Measurements from ENCODE around the gene CYTH3. TPM values are rescaled to one million over a fixed set of nuclear protein-coding genes. Genes with fewer than 3 reads are reported as not detected.

CYTH3 gene
- total and polyA plus RNA-seq, 9 of the 15 experiments (the other 6 are each of a cell fraction or from before 2014, with no cell fraction given): 0.25 to 15.2 (median 11.4) TPM

- Histone ChIP-seq H3K4me2 (ENCODE audit: insufficient read depth, low read length) (no peak overlapping the region), H2AFZ (ENCODE audit: low read depth, low read length) (no peak overlapping the region), H3K36me3 (ENCODE audit: control insufficient read depth, insufficient read depth, low read length) (no peaks in the 10 kb centered on the region), H4K20me1 (replicated peaks; ENCODE audit: control insufficient read depth, insufficient read depth, low read length) (no peaks in the 10 kb centered on the region; the same call in 1 of the 2 replicates), H3K9me3 (replicated peaks; ENCODE audit: control insufficient read depth, insufficient read depth, low read depth, low read length) (no peaks in the 10 kb centered on the region), H3K27me3 (ENCODE audit: control insufficient read depth in 2 of 2, insufficient read depth in 2 of 2, low read length in 2 of 2) (no peaks in the 10 kb centered on the region), H3K9ac (ENCODE audit: insufficient read depth in 1 of 2, low read depth in 2 of 2, low read length in 2 of 2) (no peak overlapping the region), H3K4me3 (no peak overlapping the region), H3K4me1 (replicated peaks in 1 of 2; ENCODE audit: control insufficient read depth in 2 of 2, insufficient read depth in 2 of 2, low read length in 2 of 2) (peaks cover 4 to 11% of the 10 kb centered on the region in 2 experiments; a peak in 3 of 5 replicates), H3K9me1 (ENCODE audit: control insufficient read depth, insufficient read depth, low read length) (no peaks in the 10 kb centered on the region), H3K27ac (ENCODE audit: extremely low read depth, low read depth, low read length) (no peak overlapping the region), H3K79me2 (ENCODE audit: control insufficient read depth, insufficient read depth, low read length) (peaks cover 31% of the 10 kb centered on the region)
- in situ Hi-C loops (cut with MboI): no loop called here
- intact Hi-C loops (cut with micrococcal nuclease): no loop called here
- FAIRE-seq: no peak
- ChIA-PET POLR2A (no interaction called here), CTCF (ENCODE audit: low intra/inter-chr PET ratio) (no interaction called here)
- no peak for DNase-seq (ENCODE audit: extremely low read depth in 1 of 4, low spot score in 3 of 4)
- WGBS (ENCODE audit: insufficient coverage, low coverage, missing lambda C conversion rate): 47% methylated on average over 4 of the region's 4 CpGs
- no peak for ATAC-seq
- no TSS peak for BruUV-seq (replicated peaks)
- TF ChIP-seq NFXL1 (CRISPR knock-in tag; IDR thresholded peaks at IDR 0.05) (no peak), ATF7 (IDR thresholded peaks at IDR 0.05) (no peak), CEBPG (CRISPR knock-in tag; IDR thresholded peaks at IDR 0.05) (no peak), CEBPG (tag; conservative IDR thresholded peaks at IDR 0.05 in 1 of 2, IDR thresholded peaks at IDR 0.05 in 1 of 2) (no peak), ZNF12 (CRISPR knock-in tag; IDR thresholded peaks at IDR 0.05) (no peak), PCBP2 (IDR thresholded peaks at IDR 0.05; ENCODE audit: low read depth, low read length, poor library complexity, severe bottlenecking) (no peak), ZKSCAN1 (IDR thresholded peaks at IDR 0.05; ENCODE audit: low read depth, low read length) (no peak), DLX4 (CRISPR knock-in tag; IDR thresholded peaks at IDR 0.05) (no peak), ZNF121 (CRISPR knock-in tag; conservative IDR thresholded peaks at IDR 0.05) (no peak), ELF4 (CRISPR knock-in tag; IDR thresholded peaks at IDR 0.05) (no peak), NCOA4 (IDR thresholded peaks at IDR 0.05; ENCODE audit: partially characterized antibody) (no peak), ZFP36 (IDR thresholded peaks at IDR 0.05; ENCODE audit: low read depth, low read length, partially characterized antibody) (no peak), NR2F6 (CRISPR knock-in tag; IDR thresholded peaks at IDR 0.05) (no peak), ILK (tag; IDR thresholded peaks at IDR 0.05; ENCODE audit: borderline replicate concordance, low read depth) (no peak), POLR2G (IDR thresholded peaks at IDR 0.05; ENCODE audit: low read depth, low read length) (no peak), ZNF398 (CRISPR knock-in tag; IDR thresholded peaks at IDR 0.05) (no peak), E2F1 (CRISPR knock-in tag; IDR thresholded peaks at IDR 0.05) (no peak), LEF1 (IDR thresholded peaks at IDR 0.05) (no peak), STAT6 (CRISPR knock-in tag; IDR thresholded peaks at IDR 0.05) (no peak)
These were observed 20.8 kb downstream of the CYTH3 start for GRCh38 chr7:6251653-6252052.

Measured in K562 (cell line).